Calu3 (cell line): ENCODE results near the gene EIF5. TPM values are rescaled to one million over a fixed set of nuclear protein-coding genes. Genes with fewer than 3 reads are reported as not detected.

ENCODE experiments used
- BruUV-seq: library from RNA; stranded (reverse); fragments of 400-500 nt; replicated peaks from 2 replicates; lab custom pipeline; 2021; lab: Mats Ljungman, UMichigan
- CTCF ChIA-PET: fragments of 300-600 bp; sonication (Branson Sonifier 250); formaldehyde crosslinking; loops from one replicate; lab custom pipeline; 2022; ENCODE audit warnings: antibody characterized with exemption; lab: Charles Lee
- DNase-seq: peaks from one replicate; pipeline ENCODE4 v3.0.0; 2022
- H3K27ac Mint-ChIP-seq: one replicate; pipeline ENCODE4 v1.8.0; 2022; ENCODE audit warnings: mixed read lengths; ENCODE audit not compliant: unreplicated experiment
- H3K27me3 Mint-ChIP-seq: one replicate; pipeline ENCODE4 v1.8.0; 2022; ENCODE audit warnings: mixed read lengths; ENCODE audit not compliant: unreplicated experiment
- H3K36me3 Mint-ChIP-seq: one replicate; pipeline ENCODE4 v1.8.0; 2022; ENCODE audit warnings: mild to moderate bottlenecking, moderate library complexity, mixed read lengths; ENCODE audit not compliant: insufficient read depth, unreplicated experiment
- H3K4me1 Mint-ChIP-seq: one replicate; pipeline ENCODE4 v1.8.0; 2022; ENCODE audit warnings: mild to moderate bottlenecking, low read depth, mixed read lengths; ENCODE audit not compliant: unreplicated experiment
- H3K4me3 Mint-ChIP-seq: one replicate; pipeline ENCODE4 v1.8.0; 2022; ENCODE audit warnings: mild to moderate bottlenecking, low read depth, moderate library complexity, mixed read lengths; ENCODE audit not compliant: unreplicated experiment
- H3K9me3 Mint-ChIP-seq: one replicate; pipeline ENCODE4 v1.8.0; 2022; ENCODE audit warnings: low read depth, mixed read lengths; ENCODE audit not compliant: unreplicated experiment
- CTCF ChIP-seq: fragments of 200-600 bp; IDR thresholded peaks from one replicate; pipeline ENCODE4 v1.8.0; 2022; ENCODE audit warnings: antibody characterized with exemption; ENCODE audit not compliant: unreplicated experiment
- intact Hi-C: fragments of 100-400 bp; cut with micrococcal nuclease; formaldehyde crosslinking; loops from one replicate; pipeline ENCODE4 v1.10.0; 2022; ENCODE audit not compliant: unreplicated experiment
- total RNA-seq: library from RNA; stranded (reverse); gene quantifications from 2 replicates; pipeline ENCODE4 v1.2.3, GENCODE V29; 2022

The EIF5 gene
- total RNA-seq, 1 experiment from 2014 or later = 328 TPM

- Mint-ChIP-seq H3K27me3 (peaks cover 15% of the 10 kb centered on the region), H3K27ac (no peak overlapping the region), H3K4me3 (no peak overlapping the region), H3K36me3 (peaks cover 12% of the 10 kb centered on the region), H3K9me3 (no peaks in the 10 kb centered on the region), H3K4me1 (peaks cover 7% of the 10 kb centered on the region)
- intact Hi-C loops = no loop called here
- no TSS peak for BruUV-seq
- DNase-seq = no peak
- no peak for TF ChIP-seq CTCF
- CTCF ChIA-PET = no interaction called here
These were observed 5.1 kb upstream of the EIF5 start for GRCh38 chr14:103328941-103329340.

GRCh38 chr14:103329401-103330347 lies 4.4 kb upstream of the EIF5 start:
- Mint-ChIP-seq H3K4me1 (peaks cover 7% of the 10 kb centered on the region), H3K36me3 (peaks cover 19% of the 10 kb centered on the region), H3K27me3 (peaks cover 15% of the 10 kb centered on the region), H3K9me3 (no peaks in the 10 kb centered on the region), H3K4me3 (no peak overlapping the region), H3K27ac (no peak overlapping the region)
- DNase-seq = peak; percentile 26
- TF ChIP-seq CTCF = no peak
- no TSS peak for BruUV-seq
- intact Hi-C loops = no loop called here
- CTCF ChIA-PET = no interaction called here

- H3K4me3 Mint-ChIP-seq = no peak overlapping the region
- peaks cover 28% of the 10 kb centered on the region for H3K36me3 Mint-ChIP-seq
- no peak for DNase-seq
- H3K27ac Mint-ChIP-seq = no peak overlapping the region
- no peaks in the 10 kb centered on the region for H3K9me3 Mint-ChIP-seq
- no peak for TF ChIP-seq CTCF
- BruUV-seq = no TSS peak
- H3K4me1 Mint-ChIP-seq = peaks cover 9% of the 10 kb centered on the region
- intact Hi-C loops = no loop called here
- CTCF ChIA-PET = no interaction called here
- H3K27me3 Mint-ChIP-seq = peaks cover 15% of the 10 kb centered on the region
These were observed 3.5 kb upstream of the EIF5 start for GRCh38 chr14:103330536-103330935.

DNA sequence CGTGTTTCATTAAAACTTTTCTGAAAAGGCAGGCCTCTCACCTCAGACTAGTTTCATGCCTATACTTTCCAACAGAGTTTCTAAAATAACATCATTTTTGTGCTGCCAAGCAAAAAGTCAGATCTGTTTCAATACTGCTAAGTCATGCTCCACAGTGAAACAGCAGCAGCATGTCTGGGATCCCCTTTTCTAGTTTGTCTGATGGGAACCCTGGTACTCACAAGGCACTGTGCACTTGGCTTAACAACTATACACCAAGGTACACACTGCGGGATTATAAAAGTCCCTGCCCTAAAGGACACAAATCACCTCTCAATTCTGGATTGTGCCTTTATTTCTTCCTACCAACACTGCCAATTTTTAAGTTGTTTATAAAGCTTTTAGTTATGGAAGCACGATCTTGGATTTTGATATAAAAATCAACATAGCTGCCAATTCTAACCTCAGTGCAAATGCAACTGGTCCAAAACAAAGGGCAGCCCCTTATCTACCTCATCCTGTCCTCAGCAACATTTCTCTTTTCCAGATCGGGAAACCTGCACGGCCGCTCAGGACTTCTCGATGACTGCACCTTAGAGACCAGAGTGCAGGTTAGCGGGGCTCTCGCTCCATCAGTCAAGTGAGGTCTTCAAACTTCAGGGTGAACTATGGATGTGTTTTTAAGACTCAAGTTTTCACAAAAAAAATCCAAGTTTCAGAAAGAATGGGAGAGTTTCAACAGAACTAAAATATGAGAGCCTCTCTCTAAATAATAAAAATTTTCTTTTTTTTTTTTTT lies 1.7 kb upstream of the EIF5 start:
- DNase-seq = no peak
- Mint-ChIP-seq H3K4me3 (peak overlapping the region; percentile 90), H3K36me3 (peaks cover 46% of the 10 kb centered on the region), H3K27me3 (peaks cover 1% of the 10 kb centered on the region), H3K9me3 (no peaks in the 10 kb centered on the region), H3K4me1 (peaks cover 18% of the 10 kb centered on the region), H3K27ac (peak overlapping the region; percentile 61)
- BruUV-seq = no TSS peak
- intact Hi-C loops = no loop called here
- no peak for TF ChIP-seq CTCF
- CTCF ChIA-PET = interaction anchor here (1.0 to 2.3 kb wide), 3 partner anchors 36 to 227 kb away, joined by 3 to 8 read pairs (median 4); no protein-coding TSS in a partner anchor
